Stimulated activated CD8-positive, alpha-beta memory T cell treated with anti-CD3 and anti-CD28 coated beads, Interleukin-2, amount 100 ng/mL, for 1 hour (primary cell): ENCODE results near the gene FERMT3.
"Not testable (repeated sequence)": the region's sequence is repeated elsewhere in the genome, so short reads cannot be mapped to it uniquely, and the experiment has no call there.

Experiments used
- DNase-seq, 2 donors: peaks; one replicate each; pipeline ENCODE4 v3.0.0-alpha.2; 2020; ENCODE audit warnings: low read depth in 2 of 2

Gene FERMT3

GRCh38 chr11:64206457-64207255, at the start of gene FERMT3:
FERMT3 (plus strand) TSS chr11:64206721; CDS start chr11:64207365, 644 bp downstream.
- DNase-seq: peak in 1 of 2 donors; percentile 43

DNA sequence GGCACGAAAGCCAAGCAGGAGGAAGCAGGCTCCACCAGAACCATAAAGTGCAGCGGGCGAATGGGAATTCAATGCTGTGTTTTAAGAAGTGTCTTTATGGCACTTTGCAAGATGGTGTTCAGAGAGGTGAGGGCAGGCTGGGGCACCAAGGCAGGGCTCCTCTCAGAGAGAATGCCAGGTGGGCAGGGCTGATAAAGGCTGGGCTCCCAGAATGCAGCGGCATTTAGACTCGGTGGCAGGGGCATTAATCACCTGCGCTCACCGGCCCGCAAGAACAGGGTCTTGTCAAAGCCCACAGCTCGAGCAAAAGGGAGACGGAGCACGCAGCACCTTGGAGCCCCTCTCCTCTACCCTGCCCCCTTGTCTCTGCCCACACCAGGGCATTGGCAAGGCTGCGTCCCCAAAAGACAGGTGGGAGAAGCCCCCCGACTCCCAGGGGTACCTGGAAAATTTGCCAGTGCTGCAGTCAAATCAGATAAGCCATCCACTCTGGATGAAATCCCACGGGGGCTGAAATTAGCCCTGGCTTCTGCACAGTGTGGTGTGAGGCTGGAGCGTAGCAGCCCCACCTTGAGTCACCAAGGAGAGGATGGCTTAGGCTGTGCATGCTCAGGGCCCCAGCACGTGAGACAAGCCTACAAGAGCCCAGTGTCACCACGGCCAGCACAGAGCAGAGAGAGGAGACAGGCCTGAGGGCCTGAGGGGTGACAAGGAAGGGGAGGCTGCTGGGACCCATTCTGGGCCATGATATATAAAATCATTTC, 48.7 kb upstream of the FERMT3 start:
- no peak for DNase-seq

GRCh38 chr11:64161037-64161436, 45.5 kb upstream of the FERMT3 start:
- DNase-seq: no peak

DNA sequence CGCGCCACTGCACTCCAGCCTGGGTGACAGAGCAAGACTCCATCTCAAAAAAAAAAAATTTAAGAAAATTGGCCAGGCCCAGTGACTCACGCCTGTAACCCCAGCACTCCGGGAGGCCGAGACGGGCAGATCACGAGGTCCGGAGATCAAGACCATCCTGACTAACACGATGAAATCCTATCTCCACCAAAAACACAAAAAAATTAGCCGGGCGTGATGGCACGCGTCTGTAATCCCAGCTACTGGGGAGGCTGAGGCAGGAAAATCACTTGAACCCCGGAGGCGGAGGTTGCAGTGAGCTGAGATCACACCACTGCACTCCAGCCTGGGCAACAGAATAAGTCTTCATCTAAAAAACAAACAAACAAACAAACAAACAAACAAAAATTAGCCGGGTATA, 43.8 kb upstream of the FERMT3 start:
- not testable (repeated sequence) for DNase-seq

DNA sequence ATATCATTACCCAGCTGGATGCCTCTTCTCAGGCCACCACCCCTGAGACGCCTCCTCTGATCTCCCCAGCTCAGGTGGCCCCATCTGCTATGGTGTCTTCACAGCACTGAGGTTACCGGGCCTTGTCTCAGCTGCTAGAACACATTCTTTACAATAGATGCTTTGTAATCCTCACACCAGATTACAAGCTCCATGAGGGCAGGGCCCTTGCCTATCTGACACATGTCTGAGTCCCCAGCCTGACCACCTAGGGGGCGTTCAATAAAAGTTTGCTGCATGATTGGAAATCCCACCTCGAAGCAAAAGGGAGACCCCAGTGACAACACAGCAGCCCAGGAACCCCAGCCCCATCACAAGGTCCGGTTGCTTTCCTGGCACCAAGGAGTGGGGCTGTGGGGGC, 42.6 kb upstream of the FERMT3 start:
- no peak for DNase-seq

GRCh38 chr11:64164392-64165312, 41.9 kb upstream of the FERMT3 start:
- DNase-seq: no peak

DNA sequence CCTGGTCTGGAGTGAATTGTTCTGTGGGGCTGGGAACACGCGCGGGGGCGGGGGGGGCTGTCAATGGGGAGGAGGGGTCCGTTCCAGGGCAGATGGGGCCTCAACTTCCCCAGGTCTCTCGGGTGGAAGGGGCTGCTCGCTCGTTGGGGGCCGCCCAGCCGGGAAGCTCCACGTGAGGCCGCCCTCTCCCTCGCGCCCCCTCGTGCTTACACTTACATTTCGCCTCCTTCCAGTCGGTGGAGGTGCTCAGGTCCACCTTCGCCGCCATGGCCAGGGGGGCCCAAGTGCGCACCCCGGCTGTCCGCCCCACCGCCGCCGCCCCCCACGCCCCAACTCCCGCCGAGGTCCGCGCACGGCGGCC, 41.1 kb upstream of the FERMT3 start:
- no peak for DNase-seq

DNA sequence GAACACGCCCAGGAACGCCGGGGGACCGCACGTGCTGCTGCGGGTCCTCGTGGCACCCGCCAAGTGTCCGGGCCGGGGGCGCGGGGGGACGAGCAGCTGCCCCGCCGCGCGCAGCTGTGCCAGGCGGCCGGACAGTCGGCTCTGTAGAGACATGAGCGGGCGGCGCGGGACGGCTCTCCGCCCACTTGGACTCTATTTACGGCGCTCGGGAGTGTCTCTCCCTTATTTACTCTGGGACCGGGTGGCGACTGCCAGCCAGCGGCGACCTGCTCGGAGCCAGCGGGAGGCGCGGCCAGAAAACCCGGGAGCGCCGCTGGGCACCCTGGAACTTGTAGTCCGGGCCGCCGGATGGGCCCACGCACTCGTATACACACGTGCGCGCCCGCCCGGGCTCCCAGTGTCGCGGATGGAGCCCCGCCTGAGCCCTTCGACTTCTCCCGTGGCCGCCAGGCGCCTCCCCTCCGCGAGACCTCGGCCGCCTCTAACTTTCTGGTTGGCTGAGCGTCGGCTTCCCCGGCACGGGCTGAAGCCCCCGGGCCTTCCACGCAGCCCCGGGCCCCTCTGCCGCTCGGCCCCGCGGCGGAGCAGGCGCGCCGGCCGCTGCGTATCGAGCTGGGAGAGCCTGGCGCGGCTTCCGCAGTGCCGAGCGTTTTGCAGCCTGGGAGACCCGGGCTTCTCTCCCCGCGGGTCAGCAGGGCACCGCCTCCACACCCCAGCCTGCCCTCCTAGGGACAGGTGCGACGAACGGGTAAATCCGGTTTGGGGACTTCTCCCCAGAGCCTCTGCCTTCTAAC, 40.5 kb upstream of the FERMT3 start, which contains the start of gene MACROD1:
TSS of gene MACROD1 (minus strand) at position 272 of the 794 bp plus-strand sequence. CDS start at position 153, 119 bp downstream.
- peak; percentile 53 to 60 for DNase-seq

DNA sequence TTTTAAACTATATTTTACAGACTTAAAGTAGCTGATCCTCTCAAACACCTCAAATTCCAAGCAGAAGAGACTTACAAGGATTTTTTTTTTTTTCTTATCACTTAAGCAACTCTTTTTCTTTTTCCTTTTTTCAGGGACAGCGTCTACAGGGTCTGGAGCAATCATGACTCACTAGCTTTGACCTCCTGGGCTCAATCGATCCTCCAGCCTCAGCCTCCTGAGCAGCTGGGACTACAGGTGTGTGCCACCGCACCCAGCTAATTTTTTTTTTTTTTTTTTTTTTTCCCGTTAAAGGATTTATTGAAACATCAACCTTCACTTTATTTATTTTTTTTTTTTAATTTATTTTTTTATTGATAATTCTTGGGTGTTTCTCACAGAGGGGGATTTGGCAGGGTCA, 36.1 kb upstream of the FERMT3 start:
- DNase-seq: no peak

- DNase-seq: no peak
These were observed 32.7 kb upstream of the FERMT3 start for GRCh38 chr11:64173616-64174355.

GRCh38 chr11:64176751-64177150, 29.8 kb upstream of the FERMT3 start:
- DNase-seq: no peak

DNA sequence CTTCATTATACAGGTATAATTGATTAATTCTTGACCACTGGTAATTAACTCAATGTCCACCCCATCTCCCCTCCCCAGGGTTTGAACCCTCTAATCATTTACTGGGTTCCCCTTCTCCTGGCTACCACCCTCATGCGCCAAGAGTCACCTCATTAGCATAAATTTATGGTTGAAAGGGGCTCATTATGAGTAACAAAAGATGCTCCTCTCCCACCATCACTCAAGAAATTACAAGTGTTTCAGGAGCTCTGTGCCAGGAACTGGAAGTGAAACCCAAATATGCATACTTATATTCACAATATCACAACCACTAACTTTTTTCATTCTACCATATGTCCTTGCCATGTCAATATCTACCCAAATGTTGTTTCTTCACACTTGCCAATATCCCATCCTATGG, 28.3 kb upstream of the FERMT3 start:
- DNase-seq: no peak

- no peak for DNase-seq
These were observed 27.4 kb upstream of the FERMT3 start for GRCh38 chr11:64178951-64179639.

DNA sequence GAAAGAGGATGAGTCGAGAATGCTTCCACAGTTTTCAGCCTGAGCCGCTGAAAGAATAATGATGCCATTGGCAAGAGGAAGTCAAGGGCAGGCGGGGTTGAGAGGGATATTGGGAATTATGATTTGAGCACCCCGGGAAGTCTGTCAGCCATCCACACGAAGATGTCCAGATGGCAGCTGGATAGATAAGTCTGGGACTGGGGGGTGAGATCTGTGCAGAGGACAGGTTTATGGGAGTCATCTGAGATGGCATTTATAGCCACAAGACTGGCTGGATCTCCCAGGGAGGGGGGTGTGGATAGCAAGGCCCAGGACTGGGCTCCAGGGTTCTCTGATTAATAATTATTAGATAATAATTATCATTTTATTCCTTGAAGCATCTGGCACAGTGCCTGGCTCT, 25.6 kb upstream of the FERMT3 start:
- no peak for DNase-seq

DNA sequence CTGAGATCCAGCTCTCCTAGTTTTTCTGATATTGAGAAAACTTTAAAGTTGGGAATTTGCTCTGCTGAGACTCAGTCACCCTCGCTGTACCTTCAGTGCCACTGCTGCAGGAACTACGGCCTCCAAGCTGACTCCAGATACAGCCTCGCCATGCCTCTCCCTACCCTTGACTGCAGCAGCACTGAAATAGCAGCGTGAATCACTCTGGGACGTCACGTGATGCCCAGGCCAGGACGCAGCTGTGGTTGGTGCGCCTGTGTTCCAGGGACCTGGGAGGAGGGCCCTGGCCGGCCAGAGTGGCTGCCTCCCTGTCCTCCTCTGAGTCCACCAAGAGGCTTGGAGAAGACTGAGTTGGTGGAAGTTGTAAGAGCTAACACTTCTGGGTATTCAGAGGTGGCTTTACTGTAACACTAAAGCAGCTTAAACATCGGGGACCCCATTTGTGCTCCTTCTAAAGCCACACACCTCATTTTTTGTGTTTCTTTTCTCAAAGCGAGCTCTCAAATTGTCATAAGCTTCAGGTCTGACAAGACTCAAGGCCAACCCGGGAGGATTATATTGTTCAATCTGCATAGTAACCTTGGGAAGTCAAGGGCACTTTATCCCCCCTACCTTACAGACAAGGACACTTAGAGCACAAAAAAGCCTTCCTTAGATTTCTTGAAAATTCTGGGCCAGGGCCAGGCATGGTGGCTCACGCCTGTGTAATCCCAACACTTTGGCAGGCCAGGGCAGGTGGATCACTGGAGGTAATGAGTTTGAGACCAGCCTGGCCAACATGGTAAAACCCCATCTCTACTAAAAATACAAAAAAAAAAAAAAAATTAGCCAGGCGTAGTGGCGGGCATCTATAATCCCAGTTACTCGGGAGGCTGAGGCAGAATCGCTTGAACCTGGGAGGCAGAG, 24.8 kb upstream of the FERMT3 start:
- DNase-seq: peak in 1 of 2 donors; percentile 5

DNA sequence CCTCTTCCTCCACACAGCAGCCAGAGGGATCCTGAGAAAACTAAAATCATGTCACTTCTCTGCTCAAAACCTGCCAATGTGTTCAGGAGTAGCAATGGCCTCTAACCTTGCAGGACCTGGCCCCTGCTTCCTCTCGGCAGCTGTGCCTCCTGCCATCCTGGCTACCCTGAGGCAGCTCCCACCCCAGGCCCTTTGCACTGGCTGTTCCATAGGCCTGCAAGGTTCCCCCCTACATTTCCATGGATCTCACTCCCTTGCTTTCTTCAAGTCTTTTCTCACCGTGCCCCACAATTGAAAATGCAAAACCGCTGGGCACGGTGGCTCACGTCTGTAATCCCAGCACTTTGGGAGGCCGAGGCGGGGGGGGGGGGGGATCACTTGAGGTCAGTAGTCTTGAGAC, 22.6 kb upstream of the FERMT3 start:
- no peak for DNase-seq

- DNase-seq: peak in 1 of 2 donors; percentile 14
These were observed 21.3 kb upstream of the FERMT3 start for GRCh38 chr11:64185175-64185692.

GRCh38 chr11:64185693-64186491, 20.6 kb upstream of the FERMT3 start, which contains the start of gene STIP1:
STIP1 (plus strand) TSS chr11:64186171; CDS start chr11:64186262, 91 bp downstream.
- peak; percentile 97 to 98 for DNase-seq
